GM21717 (cell line): ENCODE measurements around the gene MAP4.
"Not testable (repeated sequence)": the region's sequence is repeated elsewhere in the genome, so short reads cannot be mapped to it uniquely, and the experiment has no call there.

Experiments used
- ATAC-seq: cut with Tn5 transposase; IDR thresholded peaks from one replicate; pipeline ENCODE4 v1.9.1; 2021; ENCODE audit warnings: mild to moderate bottlenecking, moderate library complexity; ENCODE audit not compliant: unreplicated experiment

The MAP4 gene, protein sequence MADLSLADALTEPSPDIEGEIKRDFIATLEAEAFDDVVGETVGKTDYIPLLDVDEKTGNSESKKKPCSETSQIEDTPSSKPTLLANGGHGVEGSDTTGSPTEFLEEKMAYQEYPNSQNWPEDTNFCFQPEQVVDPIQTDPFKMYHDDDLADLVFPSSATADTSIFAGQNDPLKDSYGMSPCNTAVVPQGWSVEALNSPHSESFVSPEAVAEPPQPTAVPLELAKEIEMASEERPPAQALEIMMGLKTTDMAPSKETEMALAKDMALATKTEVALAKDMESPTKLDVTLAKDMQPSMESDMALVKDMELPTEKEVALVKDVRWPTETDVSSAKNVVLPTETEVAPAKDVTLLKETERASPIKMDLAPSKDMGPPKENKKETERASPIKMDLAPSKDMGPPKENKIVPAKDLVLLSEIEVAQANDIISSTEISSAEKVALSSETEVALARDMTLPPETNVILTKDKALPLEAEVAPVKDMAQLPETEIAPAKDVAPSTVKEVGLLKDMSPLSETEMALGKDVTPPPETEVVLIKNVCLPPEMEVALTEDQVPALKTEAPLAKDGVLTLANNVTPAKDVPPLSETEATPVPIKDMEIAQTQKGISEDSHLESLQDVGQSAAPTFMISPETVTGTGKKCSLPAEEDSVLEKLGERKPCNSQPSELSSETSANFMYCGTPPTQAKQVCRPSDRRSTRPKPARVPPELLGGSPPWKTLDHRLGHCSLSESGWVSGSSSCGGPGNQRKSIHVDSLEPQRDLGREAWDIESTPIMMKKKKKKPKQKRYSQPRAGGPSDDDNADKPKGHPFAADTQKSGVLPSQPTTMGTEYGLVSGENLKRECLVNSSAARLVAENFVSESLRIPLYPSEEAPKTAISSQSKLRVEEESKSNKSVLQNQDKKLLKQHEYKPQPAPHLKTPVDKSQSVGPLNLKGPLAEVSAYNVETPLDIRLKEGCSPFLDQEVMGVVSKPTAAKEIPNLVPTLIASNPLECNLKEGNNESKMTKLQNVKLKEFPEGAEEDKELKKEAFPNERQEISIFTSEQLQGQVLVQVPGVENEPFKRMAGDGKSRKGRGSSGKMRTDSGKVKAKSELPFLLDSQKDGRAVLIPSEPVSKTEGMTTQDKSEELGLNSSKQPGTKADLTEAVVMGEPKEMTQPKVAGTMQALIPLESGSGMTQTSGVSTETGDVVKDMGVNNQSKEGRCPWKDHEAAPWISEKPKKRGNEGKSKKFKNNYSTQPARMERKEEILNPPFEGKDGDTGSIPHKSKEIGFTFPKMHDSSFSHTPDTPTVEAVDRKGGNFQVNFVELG (N-terminal part only)

DNA sequence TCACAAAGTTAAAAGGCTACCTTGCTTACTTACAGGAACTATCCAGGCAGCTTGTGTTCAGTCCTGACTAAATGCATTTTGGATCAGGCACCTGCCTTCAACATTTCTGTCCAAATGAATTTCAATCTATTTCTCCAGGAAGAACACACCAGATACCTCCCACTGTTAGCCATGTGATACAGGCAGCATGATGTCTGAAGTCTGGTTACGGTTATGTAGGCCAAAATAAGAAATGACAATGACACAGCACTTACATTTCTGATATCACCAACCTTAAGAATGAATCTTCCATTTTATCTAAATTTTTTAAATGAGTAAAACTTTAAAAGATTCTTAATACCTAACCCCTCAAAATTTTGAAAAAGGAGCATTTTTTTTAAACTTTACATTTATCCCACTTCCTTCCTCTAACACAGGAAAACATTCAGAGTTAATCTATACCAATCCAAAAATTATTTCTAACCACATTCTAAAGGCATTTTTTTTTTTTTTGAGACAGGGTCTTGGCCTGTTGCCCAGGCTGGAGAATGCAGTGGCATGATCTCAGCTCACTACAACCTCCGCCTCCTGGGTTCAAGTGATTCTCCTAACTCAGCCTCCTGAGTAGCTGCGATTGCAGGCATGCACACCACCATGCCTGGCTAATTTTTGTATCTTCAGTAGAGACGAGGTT, at the start of gene MAP4:
TSS of gene MAP4 (minus strand) at position 116 of the 673 bp plus-strand sequence. CDS start 17,556 bp downstream, outside the sequence.
- no peak for ATAC-seq

GRCh38 chr3:48065035-48065434, 48.8 kb upstream of the MAP4 start:
- no peak for ATAC-seq

GRCh38 chr3:48064292-48064829, 48.1 kb upstream of the MAP4 start:
- no peak for ATAC-seq

GRCh38 chr3:48061586-48061985, 45.4 kb upstream of the MAP4 start:
- not testable (repeated sequence) for ATAC-seq

GRCh38 chr3:48058091-48058490, 41.9 kb upstream of the MAP4 start:
- no peak for ATAC-seq

DNA sequence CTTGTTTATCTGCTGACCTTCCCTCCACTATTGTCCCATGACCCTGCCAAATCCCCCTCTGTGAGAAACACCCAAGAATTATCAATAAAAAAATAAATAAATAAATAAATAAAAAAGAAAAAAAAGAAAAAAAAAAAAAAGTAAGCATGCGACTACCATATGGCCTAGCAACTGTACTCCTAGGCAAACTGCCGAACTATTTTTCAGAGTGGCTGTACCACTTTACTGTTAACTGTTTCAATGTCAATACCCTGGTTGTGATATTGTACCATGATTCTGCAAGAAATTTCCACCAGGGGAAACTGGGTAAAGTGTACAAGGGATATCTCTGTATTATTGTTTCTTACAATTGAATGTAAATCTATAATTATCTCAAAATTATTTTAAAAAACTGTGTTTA, 41.3 kb upstream of the MAP4 start:
- no peak for ATAC-seq

DNA sequence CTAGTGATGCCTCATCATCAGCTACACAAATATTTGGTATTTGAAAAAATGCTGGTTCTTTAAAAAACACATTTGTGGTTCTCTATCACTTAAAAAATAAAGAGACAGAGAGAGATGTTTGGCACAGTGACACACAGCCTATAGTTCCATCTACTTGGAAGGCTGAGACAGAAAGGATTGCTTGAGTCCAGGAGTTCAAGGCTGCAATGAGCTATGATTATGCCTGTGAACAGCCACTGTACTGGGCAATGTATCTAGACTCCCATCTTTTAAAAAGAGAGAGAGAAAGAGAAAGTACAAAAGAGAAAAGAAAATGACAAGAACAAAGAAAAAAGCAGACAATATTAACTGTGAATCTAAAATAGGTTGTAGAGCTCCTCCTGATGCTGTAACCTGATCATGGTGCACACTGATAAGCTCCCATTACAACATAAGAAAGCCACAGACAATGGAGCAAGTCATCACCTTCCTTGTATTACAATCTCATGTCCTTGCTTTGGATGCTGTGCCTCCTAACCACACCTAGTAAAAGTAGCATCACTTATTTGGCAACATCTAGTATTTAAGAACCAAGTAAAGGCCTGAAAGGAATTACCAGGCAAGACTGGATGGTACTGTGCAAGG, 31.7 kb upstream of the MAP4 start:
- ATAC-seq: no peak

- ATAC-seq: no peak
Measured at GRCh38 chr3:48042071-48042760, 26.0 kb upstream of the MAP4 start.

DNA sequence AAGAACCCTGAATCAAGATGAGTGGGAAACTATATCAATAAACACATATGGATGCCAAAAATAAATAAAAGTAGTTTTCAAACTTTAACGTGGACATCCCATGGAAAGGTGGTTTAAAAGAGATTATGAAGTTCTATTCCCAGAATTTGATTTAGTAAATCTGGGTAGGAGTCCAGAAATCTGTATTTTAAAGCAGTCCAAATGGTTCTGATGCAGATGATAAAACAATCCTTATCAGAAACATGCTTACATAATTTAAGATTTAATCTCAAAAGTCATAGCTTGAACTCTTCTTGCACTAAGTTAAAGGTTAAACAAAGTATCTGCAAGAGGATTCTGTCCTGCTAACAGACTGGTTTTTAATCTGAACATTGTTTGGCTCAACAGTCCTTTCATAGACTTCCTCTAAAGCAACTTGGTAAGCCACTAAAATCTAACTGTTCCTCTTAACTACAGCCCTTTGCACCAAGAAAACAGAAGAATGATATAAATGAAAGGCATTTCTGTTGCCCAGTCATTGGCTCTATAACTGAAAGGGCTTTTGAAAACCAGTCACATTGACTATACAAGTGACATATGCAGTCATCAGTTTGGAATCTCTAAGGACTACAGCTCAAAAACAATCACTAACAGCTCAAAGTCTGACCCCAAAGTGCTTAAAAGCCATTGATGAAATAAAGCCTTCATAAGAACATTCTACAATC, 23.4 kb upstream of the MAP4 start:
- no peak for ATAC-seq

DNA sequence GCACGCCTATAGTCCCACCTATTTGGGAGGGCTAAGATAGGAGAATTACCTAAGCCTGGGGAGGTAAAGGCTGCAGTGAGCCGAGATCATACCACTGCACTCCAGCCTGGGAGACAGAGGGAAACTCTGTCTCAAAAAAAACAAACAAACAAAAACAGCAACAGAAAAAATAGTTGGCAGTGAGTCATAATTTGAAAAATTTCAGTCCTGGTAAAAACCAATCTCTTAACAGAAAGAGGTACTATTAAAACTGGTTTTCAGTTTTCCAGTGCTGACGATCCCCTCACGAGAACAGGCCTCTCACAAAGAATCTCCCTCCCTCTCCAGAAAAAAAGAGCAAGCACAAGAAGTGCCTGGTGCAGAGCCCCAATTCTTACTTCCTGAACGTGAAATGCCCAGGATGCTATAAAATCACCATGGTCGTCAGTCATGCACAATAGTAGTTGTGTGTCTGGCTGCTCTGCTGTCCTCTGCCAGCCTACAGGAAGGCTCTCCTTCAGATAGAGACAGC, 22.8 kb upstream of the MAP4 start:
- ATAC-seq: no peak

- no peak for ATAC-seq
Measured at GRCh38 chr3:48034000-48034516, 17.8 kb upstream of the MAP4 start.

- no peak for ATAC-seq
Measured at GRCh38 chr3:48030188-48030587, 14.0 kb upstream of the MAP4 start.

GRCh38 chr3:48026951-48027908, 11.0 kb upstream of the MAP4 start:
- no peak for ATAC-seq

DNA sequence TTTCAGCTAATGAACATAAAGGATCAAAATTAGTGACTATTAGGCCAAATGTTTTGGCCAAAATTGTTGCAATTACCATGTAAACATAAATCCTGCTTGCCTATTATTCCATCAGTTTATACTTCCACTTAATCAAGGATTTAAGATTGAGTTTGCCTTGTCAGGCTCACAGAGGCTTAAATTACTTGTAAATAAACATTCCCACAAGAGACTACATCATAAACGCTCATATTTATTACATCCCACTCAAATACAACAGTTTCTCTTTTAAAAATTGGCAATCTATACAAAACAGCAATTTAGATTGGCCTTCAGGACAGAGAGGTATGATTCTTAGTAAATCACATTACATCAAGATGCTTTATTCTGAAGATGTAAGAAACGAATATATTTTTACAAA, 9.9 kb upstream of the MAP4 start:
- no peak for ATAC-seq

DNA sequence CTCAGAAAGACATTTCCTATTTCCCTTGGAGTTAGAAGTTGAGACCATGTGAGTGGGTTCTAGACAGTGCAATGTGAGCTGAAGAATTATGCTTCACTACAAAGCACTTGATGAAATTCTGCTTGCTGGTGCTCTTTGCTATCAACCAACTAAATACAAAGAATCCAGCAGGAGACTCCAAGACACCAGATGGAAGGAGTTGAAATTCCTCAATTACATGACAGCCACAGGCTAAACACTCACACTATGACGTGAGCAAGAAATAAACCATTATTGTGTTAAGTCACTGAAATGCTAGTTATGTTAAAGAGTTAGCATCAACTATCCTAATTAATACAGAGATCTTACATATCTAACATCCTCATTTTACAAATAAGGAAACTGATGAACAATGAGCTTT, 8.2 kb upstream of the MAP4 start:
- ATAC-seq: no peak

GRCh38 chr3:48023377-48023776, 7.2 kb upstream of the MAP4 start:
- no peak for ATAC-seq

DNA sequence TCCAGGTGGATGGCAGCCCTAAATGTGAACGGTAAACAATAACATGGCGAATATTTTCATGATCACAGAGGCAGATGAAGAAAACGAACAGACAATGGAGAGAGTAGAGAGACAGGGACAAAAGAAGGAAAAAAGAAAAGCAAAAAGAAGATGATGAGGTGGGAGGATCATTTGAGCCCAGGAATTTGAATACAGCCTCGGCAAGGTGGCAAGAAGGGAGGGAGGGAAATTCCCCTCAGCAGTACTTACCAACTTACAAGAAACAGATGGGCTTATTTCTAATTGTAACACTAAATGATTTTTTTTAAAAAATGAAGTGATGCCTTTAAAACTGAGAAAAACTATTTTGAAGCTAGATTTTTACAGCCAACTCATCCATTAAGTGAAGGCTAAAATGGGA, 6.0 kb upstream of the MAP4 start:
- ATAC-seq: no peak
